GM18498 (cell line): ENCODE measurements around the gene CDH8.

ENCODE experiments used
- ATAC-seq: cut with Tn5 transposase; IDR thresholded peaks from one replicate; pipeline ENCODE4 v1.9.1; 2021; ENCODE audit warnings: mild to moderate bottlenecking, moderate library complexity; ENCODE audit not compliant: unreplicated experiment

Gene CDH8

GRCh38 chr16:62033065-62033464 lies 3.2 kb downstream of the CDH8 start:
- no peak for ATAC-seq

GRCh38 chr16:62029947-62030346 lies 6.3 kb downstream of the CDH8 start:
- ATAC-seq = no peak

GRCh38 chr16:62022688-62023087 lies 13.6 kb downstream of the CDH8 start:
- ATAC-seq = no peak

- ATAC-seq = no peak
Measured at GRCh38 chr16:62021161-62021581, 15.1 kb downstream of the CDH8 start.

GRCh38 chr16:62020681-62021080 lies 15.6 kb downstream of the CDH8 start:
- ATAC-seq = no peak

GRCh38 chr16:62019851-62020250 lies 16.4 kb downstream of the CDH8 start:
- no peak for ATAC-seq

- no peak for ATAC-seq
Measured at GRCh38 chr16:62018301-62019060, 17.8 kb downstream of the CDH8 start.

- ATAC-seq = no peak
Measured at GRCh38 chr16:62014319-62014923, 21.8 kb downstream of the CDH8 start.

- ATAC-seq = no peak
Measured at GRCh38 chr16:62010186-62010585, 26.1 kb downstream of the CDH8 start.

GRCh38 chr16:61998460-61998859 lies 37.8 kb downstream of the CDH8 start:
- no peak for ATAC-seq

GRCh38 chr16:61993108-61993507 lies 43.1 kb downstream of the CDH8 start:
- no peak for ATAC-seq

GRCh38 chr16:61987474-61988012 lies 48.7 kb downstream of the CDH8 start:
- no peak for ATAC-seq

GRCh38 chr16:61969077-61969382 lies 67.2 kb downstream of the CDH8 start:
- no peak for ATAC-seq

- no peak for ATAC-seq
Measured at GRCh38 chr16:61968242-61969076, 67.8 kb downstream of the CDH8 start.

GRCh38 chr16:61957075-61957855 lies 79.0 kb downstream of the CDH8 start:
- no peak for ATAC-seq

- no peak for ATAC-seq
Measured at GRCh38 chr16:61952841-61953240, 83.4 kb downstream of the CDH8 start.

- ATAC-seq = no peak
Measured at GRCh38 chr16:61948414-61948813, 87.8 kb downstream of the CDH8 start.

- no peak for ATAC-seq
Measured at GRCh38 chr16:61946019-61946418, 90.2 kb downstream of the CDH8 start.

- ATAC-seq = no peak
Measured at GRCh38 chr16:61945511-61945910, 90.7 kb downstream of the CDH8 start.

- ATAC-seq = no peak
Measured at GRCh38 chr16:61944004-61944403, 92.2 kb downstream of the CDH8 start.

GRCh38 chr16:61940611-61941010 lies 95.6 kb downstream of the CDH8 start:
- no peak for ATAC-seq
